Prostate gland (tissue), 2 donors: ENCODE measurements around the gene MAGI2. TPM values are rescaled to one million over a fixed set of nuclear protein-coding genes. Genes with fewer than 3 reads are reported as not detected.

ENCODE experiments used
- DNase-seq: peaks from one replicate; pipeline ENCODE4 v3.0.0-alpha.2; 2019; ENCODE audit warnings: low spot score
- H3K27ac ChIP-seq, 2 donors: fragments of 200-600 bp; sonication (generic); 2 replicates each; pipeline ENCODE4 v1.5.1; 2017 to 2019
- H3K27me3 ChIP-seq: fragments of 200-600 bp; sonication (generic); replicated peaks from 2 replicates; pipeline ENCODE4 v1.5.1; 2019; ENCODE audit not compliant: insufficient read depth
- H3K36me3 ChIP-seq, 2 donors: fragments of 200-600 bp; sonication (generic); 1 replicate in 1 of 2; 2 replicates in 1 of 2; pipeline versions ENCODE4 v1.5.1 to v1.8.1; 2017 to 2019
- H3K4me1 ChIP-seq: fragments of 200-600 bp; sonication (generic); replicated peaks from 2 replicates; pipeline ENCODE4 v1.5.1; 2019
- H3K4me3 ChIP-seq, 2 donors: fragments of 200-600 bp; sonication (generic); 2 replicates each; pipeline ENCODE4 v1.5.1; 2017 to 2019
- H3K9me3 ChIP-seq: fragments of 200-600 bp; sonication (generic); 2 replicates; pipeline ENCODE4 v1.5.1; 2017
- POLR2A ChIP-seq: fragments of 450-650 bp; IDR thresholded peaks from one replicate; pipeline ENCODE4 v1.6.1; 2016; ENCODE audit warnings: antibody characterized with exemption, mild to moderate bottlenecking
- POLR2AphosphoS5 ChIP-seq: sonication (generic); formaldehyde crosslinking; IDR thresholded peaks from one replicate; pipeline ENCODE4 v1.6.1; 2017; ENCODE audit warnings: antibody characterized with exemption
- WGBS: methylation state at CpG from one replicate; pipeline ENCODE4 v1.1.5; 2018; 5-methylcytosine and 5-hydroxymethylcytosine counted together
- intact Hi-C: fragments of 100-400 bp; cut with DNase I; formaldehyde crosslinking; loops from one replicate; pipeline ENCODE4 v1.14.2; 2022
- total RNA-seq, 2 donors: library from RNA; depleted of rRNA; stranded (reverse); fragments of >200 nt; gene quantifications; one replicate each; pipeline ENCODE4 v1.1.0, GENCODE V29; 2016
- TF ChIP-seq, protein P1 (sequence below), 4 experiments: fragments of 200-600 bp in 2 of 4; fragments of 450-650 bp in 2 of 4; sonication (generic) in 2 of 4; IDR thresholded peaks; 1 replicate in 3 of 4; 2 replicates in 1 of 4; pipeline ENCODE4 v1.5.1; 2016 to 2019; ENCODE audit warnings: antibody characterized with exemption in 4 of 4, mild to moderate bottlenecking in 2 of 4, moderate library complexity in 2 of 4

The MAGI2 gene
- total RNA-seq, 2 donors from 2014 or later, result 27.1 to 31.3 TPM

DNA sequence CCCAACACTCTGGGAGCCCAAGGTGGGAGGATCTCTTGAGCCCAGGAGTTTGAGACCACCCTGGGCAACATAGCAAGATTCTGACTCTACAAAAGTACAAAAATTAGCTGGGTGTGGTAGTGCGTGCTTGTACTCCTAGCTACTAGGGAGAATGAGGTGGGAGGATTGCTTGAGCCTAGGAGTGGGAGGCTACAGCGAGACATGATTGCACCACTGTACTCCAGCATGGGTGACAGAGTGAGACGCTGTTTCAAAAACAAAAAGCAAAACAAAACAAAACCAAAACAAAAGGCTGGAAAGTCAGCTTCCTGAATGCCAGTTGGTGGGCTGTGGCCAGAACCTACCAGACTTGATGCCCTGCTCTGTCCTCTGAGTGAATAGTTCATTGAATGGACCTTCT is 1412.0 kb downstream of the MAGI2 start:
- no peaks in the 10 kb centered on the region for H3K36me3 ChIP-seq
- no peaks in the 10 kb centered on the region for H3K27me3 ChIP-seq
- no peak overlapping the region for H3K4me3 ChIP-seq
- no peak overlapping the region for H3K27ac ChIP-seq
- DNase-seq, result no peak
- WGBS, result 95% methylated on average over 3 of the region's 3 CpGs
- no peaks in the 10 kb centered on the region for H3K9me3 ChIP-seq
- TF ChIP-seq, protein P1, sequence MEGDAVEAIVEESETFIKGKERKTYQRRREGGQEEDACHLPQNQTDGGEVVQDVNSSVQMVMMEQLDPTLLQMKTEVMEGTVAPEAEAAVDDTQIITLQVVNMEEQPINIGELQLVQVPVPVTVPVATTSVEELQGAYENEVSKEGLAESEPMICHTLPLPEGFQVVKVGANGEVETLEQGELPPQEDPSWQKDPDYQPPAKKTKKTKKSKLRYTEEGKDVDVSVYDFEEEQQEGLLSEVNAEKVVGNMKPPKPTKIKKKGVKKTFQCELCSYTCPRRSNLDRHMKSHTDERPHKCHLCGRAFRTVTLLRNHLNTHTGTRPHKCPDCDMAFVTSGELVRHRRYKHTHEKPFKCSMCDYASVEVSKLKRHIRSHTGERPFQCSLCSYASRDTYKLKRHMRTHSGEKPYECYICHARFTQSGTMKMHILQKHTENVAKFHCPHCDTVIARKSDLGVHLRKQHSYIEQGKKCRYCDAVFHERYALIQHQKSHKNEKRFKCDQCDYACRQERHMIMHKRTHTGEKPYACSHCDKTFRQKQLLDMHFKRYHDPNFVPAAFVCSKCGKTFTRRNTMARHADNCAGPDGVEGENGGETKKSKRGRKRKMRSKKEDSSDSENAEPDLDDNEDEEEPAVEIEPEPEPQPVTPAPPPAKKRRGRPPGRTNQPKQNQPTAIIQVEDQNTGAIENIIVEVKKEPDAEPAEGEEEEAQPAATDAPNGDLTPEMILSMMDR (IDR thresholded peaks at IDR 0.05), result no peak
- TF ChIP-seq POLR2A, result no peak
- no peak for TF ChIP-seq POLR2AphosphoS5
- intact Hi-C loops, result no loop called here
- H3K4me1 ChIP-seq, result no peaks in the 10 kb centered on the region

DNA sequence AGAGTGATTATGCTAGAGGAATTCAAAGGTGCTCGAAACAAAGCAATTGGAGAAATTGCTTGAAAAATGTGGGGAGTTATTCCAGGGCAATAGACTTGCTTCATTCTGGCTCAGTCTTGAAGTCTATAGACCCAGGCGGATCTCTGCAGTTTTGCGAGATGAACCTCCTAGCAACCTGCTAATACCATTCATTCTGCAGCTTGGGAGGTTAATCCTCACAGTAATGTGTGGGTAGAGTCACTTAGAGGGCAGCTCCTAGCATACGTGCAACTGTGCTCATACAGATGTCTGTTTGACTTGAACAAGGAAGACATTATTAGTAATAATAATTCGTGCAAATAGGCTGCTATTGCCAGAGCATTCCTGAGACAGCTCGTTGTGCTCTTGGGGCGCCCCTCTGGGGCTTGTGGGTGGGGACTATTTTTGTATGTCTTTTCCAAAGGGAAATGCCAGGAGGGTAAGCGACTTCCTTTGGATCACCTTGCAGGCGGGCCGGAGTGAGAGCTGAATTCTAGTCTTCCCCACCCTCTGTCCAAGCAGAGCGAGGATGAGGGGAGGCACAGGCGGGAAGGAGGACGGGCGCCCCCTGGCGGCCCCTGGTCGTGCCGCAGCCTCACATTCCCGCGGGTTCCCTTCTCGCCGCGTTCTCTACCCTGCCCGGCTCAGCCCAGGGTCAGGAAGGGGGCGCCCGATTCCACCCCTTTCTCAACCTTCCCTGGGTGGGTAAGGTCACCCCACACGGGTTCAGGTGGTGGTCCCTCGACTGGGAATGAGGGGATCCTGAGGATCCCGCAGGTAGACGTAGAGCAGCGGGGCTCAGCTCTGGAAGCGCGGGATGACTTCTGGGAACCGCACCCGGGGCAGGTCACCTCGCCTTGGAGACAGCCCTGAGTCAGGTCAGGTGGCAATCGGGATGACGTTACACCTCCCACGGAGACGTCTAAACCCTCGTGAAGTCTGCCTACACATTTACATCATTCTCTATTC is 1413.4 kb downstream of the MAGI2 start:
- Histone ChIP-seq H3K4me1 (no peaks in the 10 kb centered on the region), H3K27ac (no peak overlapping the region), H3K4me3 (no peak overlapping the region), H3K27me3 (no peaks in the 10 kb centered on the region), H3K36me3 (no peaks in the 10 kb centered on the region), H3K9me3 (no peaks in the 10 kb centered on the region)
- TF ChIP-seq, protein P1 (IDR thresholded peaks at IDR 0.05), result peak in 2 of 4 experiments; percentile 15 to 27
- TF ChIP-seq POLR2AphosphoS5, result no peak
- 54% methylated on average over 40 of the region's 40 CpGs for WGBS
- no peak for DNase-seq
- intact Hi-C loops, result no loop called here

DNA sequence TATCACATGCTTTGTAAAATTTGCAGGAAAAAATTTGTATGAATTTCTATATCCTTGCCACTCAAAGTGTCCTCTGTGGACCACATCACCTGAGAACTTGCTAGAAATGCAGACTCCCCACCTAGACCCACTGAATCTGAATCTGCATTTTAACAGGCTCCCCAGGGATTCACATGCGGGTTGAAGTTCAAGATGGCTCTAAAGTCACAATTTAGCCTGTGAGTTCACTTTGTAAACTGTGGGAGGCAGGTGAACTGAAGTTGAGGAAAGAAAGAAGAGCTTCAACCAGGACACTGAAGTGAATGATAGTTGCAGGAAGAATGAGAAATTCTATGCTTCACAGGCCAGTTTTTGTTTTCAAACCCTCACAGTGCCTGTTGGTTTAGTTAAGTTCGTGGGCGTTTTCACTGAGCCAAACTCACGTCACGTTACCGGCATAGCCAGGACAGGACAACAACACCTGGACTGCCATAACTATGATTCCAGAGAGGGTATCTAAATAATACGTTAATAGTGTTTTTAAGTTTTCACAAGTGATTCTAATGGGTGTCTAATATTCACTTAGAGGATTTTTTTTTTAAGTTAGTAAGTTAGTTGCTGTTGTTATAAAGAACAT is 1414.9 kb downstream of the MAGI2 start:
- Histone ChIP-seq H3K27me3 (no peaks in the 10 kb centered on the region), H3K27ac (no peak overlapping the region), H3K9me3 (no peaks in the 10 kb centered on the region), H3K4me1 (no peaks in the 10 kb centered on the region), H3K36me3 (no peaks in the 10 kb centered on the region), H3K4me3 (no peak overlapping the region)
- DNase-seq, result no peak
- WGBS, result 67% methylated on average over 7 of the region's 7 CpGs
- intact Hi-C loops, result no loop called here
- TF ChIP-seq, protein P1 (IDR thresholded peaks at IDR 0.05), result no peak
- TF ChIP-seq POLR2A (no peak), POLR2AphosphoS5 (no peak)

DNA sequence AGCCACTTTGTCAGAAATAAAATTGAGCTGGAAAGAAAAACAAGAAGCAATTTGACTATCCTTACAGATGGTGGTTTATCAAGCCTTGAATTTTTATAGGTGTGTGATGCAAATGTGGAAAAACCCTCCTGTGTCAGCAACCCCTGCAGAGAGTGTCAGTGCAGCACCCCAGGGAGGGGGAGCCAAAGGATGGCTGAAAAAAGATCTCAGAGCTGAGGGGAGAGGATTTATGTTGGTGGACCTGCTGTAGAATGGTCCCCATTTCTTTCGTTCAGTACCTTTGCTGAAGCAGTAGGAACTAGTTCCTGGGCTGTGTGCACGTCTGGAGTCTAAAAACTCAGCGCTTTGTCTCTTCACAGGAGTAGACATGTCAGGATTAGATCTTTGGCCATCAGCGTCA is 1415.9 kb downstream of the MAGI2 start:
- WGBS, result 84% methylated on average over 4 of the region's 4 CpGs
- no peaks in the 10 kb centered on the region for H3K4me1 ChIP-seq
- TF ChIP-seq, protein P1 (IDR thresholded peaks at IDR 0.05), result no peak
- TF ChIP-seq POLR2A, result no peak
- no peak for TF ChIP-seq POLR2AphosphoS5
- H3K4me3 ChIP-seq, result no peak overlapping the region
- no peak for DNase-seq
- no peaks in the 10 kb centered on the region for H3K9me3 ChIP-seq
- no peaks in the 10 kb centered on the region for H3K27me3 ChIP-seq
- intact Hi-C loops, result no loop called here
- no peak overlapping the region for H3K27ac ChIP-seq
- H3K36me3 ChIP-seq, result no peaks in the 10 kb centered on the region
